ENCODE data around the gene PPWD1. TPM values are rescaled to one million over a fixed set of nuclear protein-coding genes. Genes with fewer than 3 reads are reported as not detected.

Gene PPWD1
- total RNA-seq, 1 experiment from 2014 or later = 32.5 TPM

Other genes starting within 250 kb of the PPWD1 start
- gene ADAMTS6, start 81.4 kb upstream of the PPWD1 start, total RNA-seq (2022) = 0.86 and 1.2 TPM in 2 replicates
- 42.7 and 45.2 TPM in 2 replicates for gene CENPK, start 128 bp upstream of the PPWD1 start, total RNA-seq (2022)
- 12.0 and 12.5 TPM in 2 replicates for gene TRIM23, start 61.0 kb downstream of the PPWD1 start, total RNA-seq (2022)
- gene SHLD3, start 61.7 kb downstream of the PPWD1 start, total RNA-seq (2022) = 4.5 and 4.7 TPM in 2 replicates
- gene TRAPPC13, start 61.7 kb downstream of the PPWD1 start, total RNA-seq (2022) = 27.6 and 28.2 TPM in 2 replicates
- 3.9 and 6.8 TPM in 2 replicates for gene SGTB, start 158.8 kb downstream of the PPWD1 start, total RNA-seq (2022)
- gene NLN, start 158.9 kb downstream of the PPWD1 start, total RNA-seq (2022) = 47.9 and 48.0 TPM in 2 replicates